ENCODE results near the gene FASTK.
A peak's percentile ranks its signal among the peaks of the same experiment; 100 is the strongest.

Gene FASTK, protein sequence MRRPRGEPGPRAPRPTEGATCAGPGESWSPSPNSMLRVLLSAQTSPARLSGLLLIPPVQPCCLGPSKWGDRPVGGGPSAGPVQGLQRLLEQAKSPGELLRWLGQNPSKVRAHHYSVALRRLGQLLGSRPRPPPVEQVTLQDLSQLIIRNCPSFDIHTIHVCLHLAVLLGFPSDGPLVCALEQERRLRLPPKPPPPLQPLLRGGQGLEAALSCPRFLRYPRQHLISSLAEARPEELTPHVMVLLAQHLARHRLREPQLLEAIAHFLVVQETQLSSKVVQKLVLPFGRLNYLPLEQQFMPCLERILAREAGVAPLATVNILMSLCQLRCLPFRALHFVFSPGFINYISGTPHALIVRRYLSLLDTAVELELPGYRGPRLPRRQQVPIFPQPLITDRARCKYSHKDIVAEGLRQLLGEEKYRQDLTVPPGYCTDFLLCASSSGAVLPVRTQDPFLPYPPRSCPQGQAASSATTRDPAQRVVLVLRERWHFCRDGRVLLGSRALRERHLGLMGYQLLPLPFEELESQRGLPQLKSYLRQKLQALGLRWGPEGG

DNA sequence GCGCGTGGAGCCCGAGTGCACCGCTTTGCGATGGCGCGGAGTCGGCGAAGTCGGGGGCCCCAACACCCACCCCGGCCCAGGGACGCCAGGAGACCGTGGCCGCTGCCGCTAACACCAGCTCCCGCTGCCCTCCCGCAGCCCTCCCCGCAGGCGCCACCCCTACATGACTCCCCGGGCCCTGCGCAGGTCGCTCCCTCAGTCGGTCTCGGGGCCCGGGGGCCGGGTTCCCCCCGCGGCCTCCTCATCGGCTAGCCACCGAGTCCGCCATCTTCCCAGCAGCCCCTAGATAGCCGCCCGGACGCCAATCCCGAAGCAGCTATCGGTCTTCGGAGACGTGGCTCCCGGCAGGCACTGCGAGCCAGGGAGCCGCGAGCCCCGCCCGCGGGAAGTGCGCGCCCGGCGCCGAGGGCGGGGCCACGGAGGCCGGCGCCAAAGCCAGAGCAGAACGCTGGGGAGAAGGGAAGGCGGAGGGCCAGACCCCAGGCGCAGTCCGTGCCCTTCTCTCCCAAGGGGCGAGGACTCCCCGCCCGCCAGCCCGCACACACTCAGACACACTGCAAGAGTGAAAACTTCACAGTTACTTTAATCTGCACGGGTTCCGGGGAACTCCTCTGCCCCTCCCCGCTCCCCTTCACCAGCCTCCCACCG is at the start of gene FASTK:
FASTK (minus strand) TSS at position 288 of the 648 bp plus-strand sequence; CDS start at position 245, 43 bp downstream.
- TF ChIP-seq, protein P1, sequence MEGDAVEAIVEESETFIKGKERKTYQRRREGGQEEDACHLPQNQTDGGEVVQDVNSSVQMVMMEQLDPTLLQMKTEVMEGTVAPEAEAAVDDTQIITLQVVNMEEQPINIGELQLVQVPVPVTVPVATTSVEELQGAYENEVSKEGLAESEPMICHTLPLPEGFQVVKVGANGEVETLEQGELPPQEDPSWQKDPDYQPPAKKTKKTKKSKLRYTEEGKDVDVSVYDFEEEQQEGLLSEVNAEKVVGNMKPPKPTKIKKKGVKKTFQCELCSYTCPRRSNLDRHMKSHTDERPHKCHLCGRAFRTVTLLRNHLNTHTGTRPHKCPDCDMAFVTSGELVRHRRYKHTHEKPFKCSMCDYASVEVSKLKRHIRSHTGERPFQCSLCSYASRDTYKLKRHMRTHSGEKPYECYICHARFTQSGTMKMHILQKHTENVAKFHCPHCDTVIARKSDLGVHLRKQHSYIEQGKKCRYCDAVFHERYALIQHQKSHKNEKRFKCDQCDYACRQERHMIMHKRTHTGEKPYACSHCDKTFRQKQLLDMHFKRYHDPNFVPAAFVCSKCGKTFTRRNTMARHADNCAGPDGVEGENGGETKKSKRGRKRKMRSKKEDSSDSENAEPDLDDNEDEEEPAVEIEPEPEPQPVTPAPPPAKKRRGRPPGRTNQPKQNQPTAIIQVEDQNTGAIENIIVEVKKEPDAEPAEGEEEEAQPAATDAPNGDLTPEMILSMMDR (IDR thresholded peaks at IDR 0.05; ENCODE audit: control insufficient read depth, extremely low read depth, insufficient read depth): no peak
- peak within 1 kb of the TSS; percentile 83 for H3K4me3 ChIP-seq (ENCODE audit: low read depth, low read length)
- DNase-seq (ENCODE audit: low read depth): peak; percentile 51

DNA sequence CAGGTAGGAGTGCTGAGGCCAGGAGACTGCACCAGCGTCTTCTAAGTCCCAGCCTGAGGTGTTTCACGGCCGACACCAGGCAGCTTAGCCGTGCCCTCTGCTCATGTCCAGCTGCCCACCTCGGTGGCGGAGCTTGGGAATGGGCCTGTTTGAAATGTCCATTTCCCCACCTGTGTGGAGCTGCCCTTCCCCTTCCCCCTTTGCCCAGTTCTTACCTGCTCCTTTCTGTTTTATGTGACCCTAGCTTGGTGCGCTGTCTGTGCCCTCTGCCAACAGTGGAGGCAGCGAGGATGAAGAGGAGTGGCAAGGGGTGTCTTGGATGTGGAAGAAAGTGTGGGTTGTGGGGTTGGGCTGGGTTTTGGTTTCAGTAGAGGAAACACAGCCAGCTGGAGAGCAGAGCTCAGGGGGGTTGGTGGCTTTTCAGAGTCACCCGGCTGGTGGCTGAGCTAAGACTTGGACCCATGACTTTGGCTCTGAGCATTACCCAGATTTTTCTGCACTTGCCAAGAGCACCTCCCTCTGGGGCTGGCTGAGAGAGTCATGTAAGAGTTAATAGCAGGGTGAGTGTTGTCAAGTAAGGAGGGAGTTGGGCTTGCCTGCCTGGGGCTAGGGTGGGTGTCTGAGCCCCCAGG is 49.5 kb upstream of the FASTK start:
- DNase-seq (ENCODE audit: low read depth): no peak
- no peak overlapping the region for H3K4me3 ChIP-seq (ENCODE audit: low read depth, low read length)
- TF ChIP-seq, protein P1 (IDR thresholded peaks at IDR 0.05; ENCODE audit: control insufficient read depth, extremely low read depth, insufficient read depth): no peak

DNA sequence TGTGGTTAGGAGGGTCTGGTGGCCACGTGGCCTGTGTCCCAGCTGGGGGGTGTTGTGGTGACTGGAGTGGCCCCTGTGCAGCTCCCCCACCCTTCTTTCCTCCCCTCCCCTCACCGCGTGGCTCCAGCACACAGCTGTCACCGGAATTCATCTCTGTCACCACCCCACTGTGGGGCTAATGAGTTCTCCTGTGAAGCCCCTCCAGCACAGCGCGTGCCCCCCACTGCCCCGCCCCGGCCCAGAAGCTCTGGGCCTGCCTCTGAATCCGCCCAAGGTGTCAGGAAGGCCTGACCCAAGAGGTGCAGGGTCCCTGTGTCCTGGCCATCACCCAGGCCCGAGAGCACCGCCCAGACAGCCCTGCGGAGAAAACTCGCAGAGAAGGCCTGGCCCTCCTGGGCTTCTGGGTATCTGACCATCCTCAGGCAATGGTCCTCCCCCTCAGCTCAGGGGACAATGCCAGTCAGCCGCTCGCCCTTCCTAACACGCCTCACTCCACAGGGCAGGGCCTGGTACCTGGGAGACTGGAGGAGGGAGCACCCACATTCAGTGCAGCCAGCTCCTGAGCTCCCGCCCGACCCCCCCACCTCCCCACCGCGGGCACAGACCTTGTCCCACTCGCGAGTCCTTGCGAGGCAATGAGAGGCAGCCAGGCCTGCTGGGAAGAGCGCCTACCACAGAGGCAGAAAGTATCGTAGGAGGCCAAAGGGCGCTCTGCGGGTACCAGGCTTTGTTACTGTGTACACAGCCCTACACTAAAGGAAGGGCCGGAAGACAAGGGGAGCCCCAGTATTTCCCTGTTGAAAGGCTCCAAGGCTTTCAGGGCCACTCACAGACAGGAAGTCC is 48.7 kb upstream of the FASTK start:
- DNase-seq (ENCODE audit: low read depth): no peak
- no peak overlapping the region for H3K4me3 ChIP-seq (ENCODE audit: low read depth, low read length)
- TF ChIP-seq, protein P1 (IDR thresholded peaks at IDR 0.05; ENCODE audit: control insufficient read depth, extremely low read depth, insufficient read depth): no peak

DNA sequence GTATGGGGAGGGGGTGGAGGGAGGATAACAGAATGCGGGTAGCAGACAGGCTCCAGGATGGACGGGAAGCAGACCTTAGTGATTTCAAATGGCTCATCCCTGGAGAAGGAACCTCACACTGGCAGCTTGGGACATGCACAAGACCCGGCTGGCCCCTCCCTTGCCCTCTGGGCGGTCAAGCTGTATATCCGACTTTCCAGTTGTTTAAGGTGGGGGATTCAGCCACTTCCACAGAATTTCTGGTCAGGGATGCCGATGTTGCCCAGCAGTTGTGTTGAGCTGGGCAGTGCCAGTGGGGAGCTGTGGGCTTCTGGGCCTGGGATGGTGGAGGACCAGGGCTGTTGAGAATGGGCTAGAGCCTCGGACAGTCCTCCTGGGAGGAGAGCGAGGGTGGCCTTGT is 48.1 kb upstream of the FASTK start:
- H3K4me3 ChIP-seq (ENCODE audit: low read depth, low read length): no peak overlapping the region
- TF ChIP-seq, protein P1 (IDR thresholded peaks at IDR 0.05; ENCODE audit: control insufficient read depth, extremely low read depth, insufficient read depth): no peak
- DNase-seq (ENCODE audit: low read depth): no peak

DNA sequence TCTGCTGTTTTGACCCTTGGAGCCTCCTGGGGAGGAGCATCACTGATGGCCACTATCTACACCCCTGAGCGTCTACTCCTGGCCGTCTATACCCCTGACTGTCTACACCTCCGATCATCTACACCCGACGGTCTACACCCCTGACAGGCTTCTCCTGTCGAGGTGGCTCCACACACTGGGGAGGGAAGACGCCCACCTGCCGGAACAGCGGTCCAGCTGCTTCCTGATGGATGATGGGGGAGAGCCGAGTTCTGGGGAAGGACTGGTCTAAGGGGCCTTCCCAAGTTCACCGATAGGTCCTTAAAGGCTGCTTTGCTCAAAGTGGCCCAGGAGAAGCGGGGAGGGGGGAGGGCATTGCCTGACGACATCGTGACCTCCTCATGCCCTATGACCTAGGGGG is 47.5 kb upstream of the FASTK start:
- TF ChIP-seq, protein P1 (IDR thresholded peaks at IDR 0.05; ENCODE audit: control insufficient read depth, extremely low read depth, insufficient read depth): no peak
- no peak for DNase-seq (ENCODE audit: low read depth)
- H3K4me3 ChIP-seq (ENCODE audit: low read depth, low read length): no peak overlapping the region

DNA sequence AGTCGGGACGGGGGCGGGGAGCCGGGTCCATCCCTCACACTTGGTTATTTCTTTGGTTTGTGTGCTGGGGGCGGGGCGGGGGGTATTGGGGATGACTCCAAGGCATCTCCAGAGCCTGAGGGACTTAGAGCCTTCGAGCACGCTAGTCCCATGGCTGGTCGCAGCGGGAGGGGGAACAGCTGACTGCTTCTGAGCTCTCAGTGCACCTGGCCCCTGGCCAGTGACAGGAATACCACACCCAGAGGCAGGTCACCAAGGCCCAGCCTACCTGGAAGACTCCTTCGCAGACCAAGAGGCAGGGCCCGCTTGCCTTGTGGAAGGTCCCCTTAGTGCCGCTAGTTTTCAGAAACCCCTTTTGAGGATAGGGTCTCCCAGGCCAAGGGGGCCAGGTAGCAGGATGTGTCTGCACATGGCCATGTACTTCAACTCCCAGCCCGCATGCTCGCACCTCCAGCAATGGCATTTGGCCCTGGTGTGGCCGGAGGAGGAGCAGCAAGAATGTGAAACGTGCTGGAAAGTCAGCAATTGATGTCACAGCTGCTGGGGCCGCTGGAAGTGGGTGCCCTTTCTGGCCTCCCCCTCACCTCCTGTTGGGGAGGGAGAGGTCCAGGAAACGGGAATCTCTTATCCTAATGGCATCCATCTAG is 46.0 kb upstream of the FASTK start:
- H3K4me3 ChIP-seq (ENCODE audit: low read depth, low read length): no peak overlapping the region
- DNase-seq (ENCODE audit: low read depth): peak; percentile 57

More for the DNA sequence above, 46.0 kb upstream of the FASTK start:
- TF ChIP-seq, protein P1 (IDR thresholded peaks at IDR 0.05; ENCODE audit: control insufficient read depth, extremely low read depth, insufficient read depth): no peak
